Astrocyte (in vitro differentiated cells and primary cell): Measurements from ENCODE around the gene WDR93.

Source experiments
- CTCF ChIP-seq: IDR thresholded peaks from 2 replicates; pipeline ENCODE4 v1.5.1; 2011; ENCODE audit warnings: low read depth, mild to moderate bottlenecking, inconsistent platforms, low read length, moderate library complexity; ENCODE audit not compliant: insufficient read depth
- EZH2 ChIP-seq: IDR thresholded peaks from 2 replicates; pipeline ENCODE4 v1.6.1; 2012; ENCODE audit warnings: mild to moderate bottlenecking, low read length, inconsistent platforms; ENCODE audit not compliant: insufficient read depth

GRCh38 chr15:89785064-89785773, 94.6 kb downstream of the WDR93 start:
- no peak for TF ChIP-seq CTCF
- TF ChIP-seq EZH2: no peak
